HepG2 (cell line): ENCODE measurements around the gene NFS1. TPM values are rescaled to one million over a fixed set of nuclear protein-coding genes. Genes with fewer than 3 reads are reported as not detected.
A peak's percentile ranks its signal among the peaks of the same experiment; 100 is the strongest.

Experiments
- AKNA ChIP-seq: sonication (generic); formaldehyde crosslinking; IDR thresholded peaks from 2 replicates; pipeline ENCODE4 v1.4.0; 2020; ENCODE audit warnings: missing genetic modification reagents, borderline replicate concordance
- FOXC1 ChIP-seq: sonication (generic); formaldehyde crosslinking; IDR thresholded peaks from 2 replicates; pipeline ENCODE4 v1.8.0; 2022; ENCODE audit warnings: mild to moderate bottlenecking, missing genetic modification reagents, borderline replicate concordance
- HMGXB4 ChIP-seq, 2 experiments: sonication (generic) in 1 of 2; formaldehyde crosslinking in 1 of 2; IDR thresholded peaks; 2 replicates each; pipeline versions ENCODE4 v1.4.0 to v1.6.1; 2018 to 2020; ENCODE audit warnings: missing genetic modification reagents in 2 of 2, borderline replicate concordance in 1 of 2, low read depth in 1 of 2, mild to moderate bottlenecking in 1 of 2, missing biosample characterization in 1 of 2
- HNRNPK ChIP-seq: fragments of 200-400 bp; formaldehyde crosslinking; IDR thresholded peaks from 2 replicates; pipeline ENCODE4 v1.6.1; 2018; ENCODE audit warnings: low read length, low read depth, moderate library complexity, mild to moderate bottlenecking; ENCODE audit not compliant: poor library complexity, severe bottlenecking
- MTA3 ChIP-seq: sonication (generic); formaldehyde crosslinking; IDR thresholded peaks from 2 replicates; pipeline ENCODE4 v1.4.0; 2020; ENCODE audit warnings: missing genetic modification reagents
- PATZ1 ChIP-seq: sonication (generic); formaldehyde crosslinking; IDR thresholded peaks from 2 replicates; pipeline ENCODE4 v1.4.0; 2020; ENCODE audit warnings: missing genetic modification reagents
- PAXIP1 ChIP-seq: sonication (generic); formaldehyde crosslinking; conservative IDR thresholded peaks from 2 replicates; pipeline ENCODE4 v1.4.0; 2020; ENCODE audit warnings: mild to moderate bottlenecking, missing genetic modification reagents, moderate library complexity
- RCOR2 ChIP-seq: IDR thresholded peaks from 2 replicates; pipeline ENCODE4 v1.6.1; 2016; ENCODE audit warnings: missing biosample characterization, missing genetic modification reagents
- ZFP1 ChIP-seq: IDR thresholded peaks from 2 replicates; pipeline ENCODE4 v1.6.1; 2016
- ZNF256 ChIP-seq: sonication (generic); formaldehyde crosslinking; conservative IDR thresholded peaks from 2 replicates; pipeline ENCODE4 v1.4.0; 2020; ENCODE audit warnings: missing genetic modification reagents
- ZNF530 ChIP-seq: sonication (generic); formaldehyde crosslinking; IDR thresholded peaks from 2 replicates; pipeline ENCODE4 v1.5.0; 2020; ENCODE audit warnings: low read depth, mild to moderate bottlenecking, missing genetic modification reagents
- ZNF597 ChIP-seq: sonication (generic); formaldehyde crosslinking; IDR thresholded peaks from 2 replicates; pipeline ENCODE4 v1.5.0; 2020; ENCODE audit warnings: missing genetic modification reagents
- polyA plus RNA-seq, 8 experiments: library from polyadenylated mRNA; depleted of rRNA in 3 of 8; stranded (reverse) in 7 of 8; unstranded in 1 of 8; fragments of >200 nt; fragmentation: Illumina TruSeq in 4 of 8; extraction: Trizol in 4 of 8; gene quantifications; 2 replicates each; pipeline versions ENCODE4 v1.2.1 to v1.2.3, GENCODE V29; 2011 to 2016; ENCODE audit warnings: low read depth in 4 of 8, missing spikeins in 1 of 8, mixed read lengths in 1 of 8; ENCODE audit not compliant: insufficient read depth in 1 of 8
- total RNA-seq, 5 experiments: library from RNA; depleted of rRNA; stranded (reverse); fragments of >200 nt; fragmentation: Illumina TruSeq; extraction: Trizol; gene quantifications; 2 replicates each; pipeline ENCODE4 v1.2.3, GENCODE V29; 2016; ENCODE audit warnings: low read depth in 1 of 5

The NFS1 gene
- total and polyA plus RNA-seq, 2 of the 13 experiments (the other 11 are each of a cell fraction or from before 2014, with no cell fraction given): 65.9 to 88.1 TPM

GRCh38 chr20:35742741-35743523 lies 43.8 kb upstream of the NFS1 start (continued):
- TF ChIP-seq AKNA (CRISPR knock-in tag): no peak; the same call in 1 of the 2 replicates
- TF ChIP-seq RCOR2: no peak; the same call in 1 of the 2 replicates
- TF ChIP-seq PATZ1 (CRISPR knock-in tag): no peak; the same call in 1 of the 2 replicates
- TF ChIP-seq PAXIP1: peak; percentile 7; the same call in 1 of the 2 replicates
- no peak for TF ChIP-seq ZFP1 (CRISPR knock-in tag)
- TF ChIP-seq FOXC1: no peak
- peak; percentile 81 for TF ChIP-seq HNRNPK
- no peak for TF ChIP-seq ZNF597
- no peak for TF ChIP-seq HMGXB4 (CRISPR knock-in tag; IDR thresholded peaks at IDR 0.05; ENCODE audit: borderline replicate concordance in 1 of 2, low read depth in 1 of 2)
- no peak for TF ChIP-seq ZNF256 (CRISPR knock-in tag)
- TF ChIP-seq MTA3: no peak
- no peak for TF ChIP-seq ZNF530 (CRISPR knock-in tag)
